Breast epithelium (tissue), 3 donors: Measurements from ENCODE around the gene BCAS2.

Experiments used
- CTCF ChIP-seq, 3 donors: fragments of 450-650 bp; IDR thresholded peaks; one replicate each; pipeline ENCODE4 v1.5.1; 2016 to 2017; ENCODE audit warnings: antibody characterized with exemption in 3 of 3, mild to moderate bottlenecking in 3 of 3, moderate library complexity in 3 of 3
- POLR2AphosphoS5 ChIP-seq, 3 donors: sonication (generic); formaldehyde crosslinking; IDR thresholded peaks; one replicate each; pipeline ENCODE4 v1.6.1; 2017; ENCODE audit warnings: antibody characterized with exemption in 3 of 3

DNA sequence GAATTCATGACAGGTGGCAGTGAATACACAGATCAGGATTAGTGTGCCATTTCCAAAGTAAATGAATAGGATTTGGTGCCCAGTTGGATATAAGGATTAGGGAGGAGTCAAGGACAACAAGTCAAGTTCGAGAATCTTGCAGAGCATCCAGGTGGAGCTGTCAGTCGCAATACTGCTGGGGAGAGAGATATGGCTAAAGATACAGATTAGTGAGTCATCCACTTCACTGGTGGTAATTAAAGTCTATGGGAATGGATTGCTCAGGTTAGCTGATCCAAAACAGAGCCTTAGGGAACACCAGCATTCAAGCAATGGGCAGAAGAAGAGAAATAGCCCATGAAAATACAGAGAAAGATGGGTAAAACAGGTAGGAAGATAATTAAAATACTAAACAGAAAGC lies 26.8 kb downstream of the BCAS2 start:
- TF ChIP-seq POLR2AphosphoS5 (IDR thresholded peaks at IDR 0.05) (no peak), CTCF (IDR thresholded peaks at IDR 0.05) (no peak)
